GM21576 (cell line): Measurements from ENCODE around the gene FBLN7.

Source experiments
- ATAC-seq: cut with Tn5 transposase; IDR thresholded peaks from one replicate; pipeline ENCODE4 v1.9.1; 2021; ENCODE audit warnings: mild to moderate bottlenecking, moderate library complexity; ENCODE audit not compliant: unreplicated experiment

The FBLN7 gene

GRCh38 chr2:112155331-112156151 lies 17.4 kb downstream of the FBLN7 start:
- ATAC-seq, result no peak

- ATAC-seq, result no peak
Observed at GRCh38 chr2:112156152-112156986, 18.2 kb downstream of the FBLN7 start.

- ATAC-seq, result no peak
Observed at GRCh38 chr2:112157472-112157871, 19.3 kb downstream of the FBLN7 start.

DNA sequence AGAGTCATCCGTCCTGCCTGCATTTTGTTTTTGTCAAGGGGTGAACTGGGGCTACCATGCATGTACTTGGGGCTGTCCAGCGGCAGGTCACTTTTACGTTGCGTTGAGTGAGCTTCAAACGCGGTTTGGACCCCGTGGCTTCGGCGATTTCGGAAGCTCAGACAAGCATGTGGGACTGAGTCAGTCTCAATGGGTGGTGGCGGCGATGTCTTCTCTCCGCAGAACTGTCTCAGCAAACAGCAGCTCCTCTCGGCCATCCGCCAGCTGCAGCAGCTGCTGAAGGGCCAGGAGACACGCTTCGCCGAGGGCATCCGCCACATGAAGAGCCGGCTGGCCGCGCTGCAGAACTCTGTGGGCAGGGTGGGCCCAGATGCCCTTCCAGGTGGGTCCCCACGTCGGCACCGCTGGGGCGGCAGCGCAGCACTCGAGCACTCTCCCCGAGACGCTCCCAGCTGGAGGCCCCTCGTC lies 21.3 kb downstream of the FBLN7 start:
- peak; percentile 57 for ATAC-seq

DNA sequence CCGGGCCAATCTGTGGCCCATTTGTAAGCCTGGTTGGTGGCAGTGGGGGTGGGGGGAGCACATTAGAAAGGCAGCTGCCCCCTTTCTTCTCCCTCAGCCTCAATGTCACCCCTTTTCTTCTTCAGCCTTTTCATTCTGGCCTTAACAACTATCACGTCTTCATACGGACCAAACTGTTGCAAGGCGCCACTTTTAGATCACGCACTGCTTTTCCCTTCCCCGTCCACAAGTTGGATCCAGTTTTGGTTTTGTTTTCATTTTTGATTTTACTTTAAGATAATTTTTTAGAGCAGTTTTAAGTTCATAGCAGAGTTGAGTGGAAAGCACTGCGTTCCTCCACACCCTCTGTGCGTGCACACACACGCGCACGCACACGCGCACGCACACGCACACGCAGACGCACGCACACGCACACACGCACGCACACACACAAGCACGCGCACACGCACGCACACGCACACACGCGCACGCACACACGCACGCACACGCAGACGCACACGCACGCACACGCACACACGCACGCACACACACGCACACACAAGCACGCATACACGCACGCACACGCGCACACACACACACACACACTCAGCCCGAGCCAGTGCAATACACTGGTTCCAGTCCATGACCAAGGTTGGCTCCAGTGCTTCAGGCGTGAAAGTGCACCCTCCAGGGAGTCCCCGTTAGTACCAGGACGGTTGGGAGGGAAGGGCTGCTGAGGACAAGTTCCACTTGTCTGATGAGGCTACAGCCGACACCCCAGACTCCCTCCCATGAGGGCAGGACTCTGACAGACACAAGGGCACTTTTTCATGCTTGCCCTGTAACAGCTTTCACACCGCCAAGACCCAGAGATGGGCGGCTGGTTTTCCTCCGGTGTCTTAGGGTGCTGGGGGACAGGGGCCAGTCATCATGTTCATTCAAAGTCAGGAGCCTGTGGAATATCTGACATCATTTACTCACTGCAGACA lies 22.4 kb downstream of the FBLN7 start:
- no peak for ATAC-seq

GRCh38 chr2:112161431-112162145 lies 23.4 kb downstream of the FBLN7 start:
- no peak for ATAC-seq

- ATAC-seq, result no peak
Observed at GRCh38 chr2:112162341-112162740, 24.2 kb downstream of the FBLN7 start.

- no peak for ATAC-seq
Observed at GRCh38 chr2:112162956-112163355, 24.8 kb downstream of the FBLN7 start.

DNA sequence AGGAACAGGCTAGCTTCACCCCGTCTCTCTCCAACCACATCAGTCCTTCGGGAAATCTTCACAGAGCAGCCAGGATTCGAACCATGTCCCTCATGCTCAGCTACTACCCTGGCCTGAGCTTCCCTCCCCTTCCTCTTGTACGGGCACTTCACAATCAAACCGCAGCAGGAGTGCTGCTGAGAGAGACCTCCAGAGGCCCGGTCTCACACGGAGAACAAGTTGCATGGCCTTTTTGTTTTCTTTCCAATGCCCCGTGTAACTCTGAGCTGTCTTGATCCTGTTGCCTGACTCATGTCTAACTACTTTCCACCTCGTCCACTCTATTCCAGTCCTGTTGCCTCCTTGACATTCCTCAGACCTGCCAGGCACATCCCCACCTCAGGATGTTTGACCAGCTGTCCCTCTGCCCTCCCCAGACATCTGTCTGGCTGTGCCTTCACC lies 25.4 kb downstream of the FBLN7 start:
- ATAC-seq, result no peak

DNA sequence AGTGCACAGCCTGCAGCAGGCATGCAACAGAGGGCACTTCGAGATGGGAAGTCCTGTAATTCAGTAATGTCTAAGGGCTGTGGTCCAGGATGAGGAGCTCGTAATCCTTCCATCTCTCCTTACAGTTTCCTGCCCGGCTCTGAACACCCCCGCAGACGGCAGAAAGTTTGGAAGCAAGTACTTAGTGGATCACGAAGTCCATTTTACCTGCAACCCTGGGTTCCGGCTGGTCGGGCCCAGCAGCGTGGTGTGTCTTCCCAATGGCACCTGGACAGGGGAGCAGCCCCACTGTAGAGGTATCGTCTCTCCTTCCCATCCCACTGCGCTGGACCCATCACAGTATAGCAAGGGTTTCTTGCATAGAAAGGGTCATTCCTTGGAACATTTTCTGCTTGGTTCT lies 26.7 kb downstream of the FBLN7 start:
- ATAC-seq, result no peak

DNA sequence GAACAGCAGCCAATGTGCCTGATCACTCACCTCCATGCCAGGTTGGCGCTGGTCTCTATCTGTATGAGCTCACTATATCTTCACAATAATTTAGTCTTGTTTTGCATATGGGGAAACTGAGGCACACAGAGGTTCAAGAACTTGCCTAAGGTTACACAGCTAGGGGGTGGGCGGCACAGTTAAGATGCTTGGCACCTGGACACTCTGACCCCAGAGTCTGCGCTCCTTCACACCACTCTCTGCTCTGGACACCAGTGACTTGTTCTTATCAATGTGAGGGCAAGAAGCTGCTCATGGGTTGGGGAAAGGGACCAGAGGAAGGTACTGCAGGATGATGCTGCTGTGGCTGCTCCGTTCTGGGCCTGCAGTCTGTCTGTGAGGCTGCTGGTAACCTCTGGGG lies 27.1 kb downstream of the FBLN7 start:
- ATAC-seq, result no peak

- ATAC-seq, result no peak
Observed at GRCh38 chr2:112166806-112167499, 28.8 kb downstream of the FBLN7 start.

DNA sequence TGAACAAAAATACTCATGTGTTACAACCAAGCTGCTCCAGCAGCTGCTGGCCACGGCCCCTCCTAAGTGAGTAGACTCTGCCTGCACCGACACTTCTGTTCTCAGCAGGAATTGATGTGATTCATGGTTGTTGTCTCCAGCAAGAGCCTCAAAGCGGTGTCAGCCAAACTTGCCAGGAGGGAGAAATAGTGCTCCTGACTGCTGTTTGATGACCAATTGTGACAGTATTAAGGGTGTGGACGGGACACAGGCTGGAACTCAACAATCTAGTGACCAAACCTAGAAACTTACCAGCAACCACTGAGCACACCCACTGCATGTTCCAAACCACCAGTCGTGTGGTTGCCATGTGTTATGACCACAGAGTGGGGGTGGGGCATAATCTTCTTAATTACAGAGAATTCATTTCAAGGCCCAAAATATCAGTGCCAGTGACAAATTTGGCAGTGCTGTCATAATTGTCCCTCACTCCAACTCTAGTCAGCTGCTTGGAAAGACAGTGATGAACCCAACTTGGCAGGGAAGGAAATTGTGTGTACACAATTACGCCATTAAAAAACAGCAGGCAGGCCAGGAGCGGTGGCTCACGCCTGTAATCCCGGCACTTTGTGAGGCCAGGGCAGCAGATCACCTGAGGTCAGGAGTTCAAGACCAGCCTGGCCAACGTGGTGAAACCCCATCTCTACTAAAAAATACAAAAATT lies 30.4 kb downstream of the FBLN7 start:
- no peak for ATAC-seq

DNA sequence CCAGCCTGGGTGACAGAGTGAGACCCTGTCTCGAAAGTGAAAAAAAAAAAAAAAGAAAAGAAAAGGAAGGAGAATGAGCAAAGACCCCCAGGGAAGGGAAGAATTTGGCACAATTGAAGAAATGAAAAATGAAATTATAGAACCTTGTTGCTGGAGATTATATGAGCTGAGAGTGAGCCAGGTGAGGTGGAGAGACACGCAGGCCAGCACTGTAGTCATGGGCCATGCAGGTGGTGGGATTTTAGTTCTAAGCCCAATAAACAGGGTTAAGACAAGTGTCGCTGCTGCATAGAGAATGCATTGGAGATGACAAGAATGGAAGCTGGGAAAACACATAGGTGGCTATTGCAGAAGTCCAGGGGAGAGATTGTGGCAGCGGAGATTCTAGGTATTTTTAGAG lies 32.3 kb downstream of the FBLN7 start:
- no peak for ATAC-seq

DNA sequence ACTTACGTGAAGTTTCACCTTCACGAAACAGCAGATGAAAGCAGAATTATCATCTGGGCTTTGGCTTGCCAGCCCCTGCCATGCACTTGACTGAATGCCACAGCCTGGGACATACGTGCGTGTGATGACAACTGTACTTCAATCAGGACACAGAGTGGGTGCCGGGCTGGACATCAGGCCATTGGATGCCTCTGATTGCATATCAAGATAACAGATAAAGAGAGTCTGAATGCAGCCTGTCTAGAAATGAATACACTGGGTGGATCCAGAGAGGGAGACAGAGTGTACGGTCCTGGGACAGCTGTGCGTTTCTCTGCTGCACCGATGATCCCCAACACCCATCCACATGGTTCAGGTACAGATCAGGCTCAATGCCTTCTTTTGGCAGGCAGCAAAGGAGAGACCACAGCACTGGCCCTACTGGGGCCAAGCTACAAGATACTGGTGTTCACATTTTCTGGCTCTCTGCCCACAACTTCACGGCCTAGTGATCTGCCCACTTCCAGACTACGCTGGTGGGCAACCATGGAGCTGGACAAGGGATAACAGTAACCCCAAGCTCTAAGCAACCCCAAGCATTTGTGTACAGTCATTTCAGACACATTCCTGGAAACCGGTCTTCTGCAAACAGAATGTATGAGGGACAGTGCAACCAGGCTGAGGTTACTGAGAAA lies 35.6 kb downstream of the FBLN7 start:
- ATAC-seq, result no peak

DNA sequence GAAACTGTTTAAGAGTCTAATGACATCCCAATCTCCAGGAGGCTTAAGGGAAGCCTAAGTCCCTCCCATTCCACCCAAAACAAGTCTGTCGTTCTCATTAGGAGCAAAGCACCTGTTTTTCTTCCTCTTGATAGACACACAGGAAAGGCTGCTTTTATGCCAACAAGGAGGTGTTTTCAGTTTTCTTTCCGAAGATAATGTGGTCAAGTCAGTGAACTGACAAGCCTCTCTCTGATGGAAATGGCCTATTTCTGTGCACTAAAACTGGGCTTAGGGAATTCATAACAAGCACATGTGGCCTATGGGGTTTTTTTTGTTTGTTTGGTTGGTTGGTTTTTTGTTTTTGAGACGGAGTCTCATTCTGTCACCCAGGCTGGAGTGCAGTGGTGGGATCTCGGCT lies 36.2 kb downstream of the FBLN7 start:
- no peak for ATAC-seq

DNA sequence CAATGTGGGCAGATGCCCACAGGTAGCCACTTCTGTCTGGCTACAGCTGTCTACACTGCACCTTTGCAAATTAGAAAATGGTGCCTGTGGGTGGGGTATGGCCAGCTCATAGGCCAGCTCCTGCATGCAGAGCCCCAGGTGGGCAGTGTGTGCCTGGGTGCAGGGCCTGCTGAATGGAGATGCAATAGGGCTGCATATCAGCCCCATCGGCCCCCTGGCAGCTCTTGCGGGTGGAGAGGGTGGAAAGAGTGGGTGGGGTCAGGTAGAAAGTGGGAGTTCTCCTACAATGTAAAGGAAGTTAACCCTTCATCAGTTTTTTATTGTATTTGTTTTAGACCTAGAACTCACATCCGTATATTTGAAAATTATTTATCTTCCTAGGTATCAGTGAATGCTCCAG lies 37.1 kb downstream of the FBLN7 start:
- ATAC-seq, result no peak

DNA sequence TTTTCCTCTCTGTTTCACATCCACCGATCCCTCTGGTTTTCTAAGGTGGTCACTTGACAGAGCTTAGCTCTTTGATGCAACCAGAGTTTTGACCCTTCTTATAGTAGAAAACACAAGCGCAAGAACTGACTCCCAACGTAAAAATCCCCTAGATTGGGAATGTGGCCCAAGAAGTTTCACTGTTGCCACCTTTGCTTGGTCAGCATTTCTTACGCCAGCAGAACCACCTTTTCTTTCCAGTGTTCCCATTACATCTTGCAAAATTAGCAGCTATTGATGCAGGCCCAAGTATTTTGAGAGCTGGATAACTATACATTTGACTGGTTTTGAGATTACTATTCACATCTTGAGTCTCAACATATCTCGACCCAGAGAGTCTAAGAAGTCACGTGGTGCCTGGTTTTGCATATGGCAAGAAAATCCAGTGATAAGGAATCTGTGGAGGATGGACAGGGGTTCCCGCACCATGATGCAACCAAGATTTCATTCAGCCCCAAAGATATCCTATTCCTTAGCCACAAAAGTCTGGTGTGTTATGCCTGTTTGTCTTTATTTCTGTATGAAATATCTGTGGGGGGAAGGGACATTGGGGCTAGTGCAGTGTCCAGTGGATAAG lies 37.9 kb downstream of the FBLN7 start:
- ATAC-seq, result no peak
